Measurements from ENCODE around the gene PROM1. TPM values are rescaled to one million over a fixed set of nuclear protein-coding genes. Genes with fewer than 3 reads are reported as not detected.

The PROM1 gene
- total and polyA plus RNA-seq, 2 donors (not counting 1 experiment from before 2014, with no cell fraction given): 0.10 to 0.17 TPM

- no peak overlapping the region for H3K27ac ChIP-seq (ENCODE audit: insufficient read depth, low read length)
- H3K36me3 ChIP-seq (ENCODE audit: control insufficient read depth, insufficient read depth, low read length): no peaks in the 10 kb centered on the region
- no peaks in the 10 kb centered on the region for H3K27me3 ChIP-seq (ENCODE audit: control insufficient read depth, insufficient read depth, low read length)
- no peak overlapping the region for H2AFZ ChIP-seq (ENCODE audit: low read length)
- TF ChIP-seq EZH2 (IDR thresholded peaks at IDR 0.05; ENCODE audit: low read length, missing control alignments): no peak
- TF ChIP-seq CTCF (conservative IDR thresholded peaks at IDR 0.05 in 1 of 2, IDR thresholded peaks at IDR 0.05 in 1 of 2; ENCODE audit: low read depth in 1 of 2, low read length in 2 of 2): no peak
- H3K79me2 ChIP-seq (ENCODE audit: control insufficient read depth, insufficient read depth, low read length): no peaks in the 10 kb centered on the region
- no peaks in the 10 kb centered on the region for H3K9me3 ChIP-seq (ENCODE audit: control insufficient read depth, insufficient read depth, low read depth, low read length)
- no peak overlapping the region for H3K4me2 ChIP-seq (ENCODE audit: extremely low read depth, insufficient read depth, low read length)
- no peak for DNase-seq (ENCODE audit: low read depth in 2 of 2)
- no peaks in the 10 kb centered on the region for H3K4me1 ChIP-seq (ENCODE audit: control insufficient read depth, extremely low read depth, insufficient read depth, low read length)
- H4K20me1 ChIP-seq (ENCODE audit: control insufficient read depth, extremely low read depth, insufficient read depth, low read length): peaks cover 2% of the 10 kb centered on the region
- H3K4me3 ChIP-seq (replicated peaks in 1 of 4; ENCODE audit: control extremely low read depth in 1 of 4, insufficient read depth in 1 of 4, low read depth in 3 of 4, low read length in 4 of 4): no peak overlapping the region
- no peak overlapping the region for H3K9ac ChIP-seq (ENCODE audit: insufficient read depth, low read length)
These were observed 32.2 kb upstream of the PROM1 start for GRCh38 chr4:16116019-16116418.

- no peak overlapping the region for H3K27ac ChIP-seq (ENCODE audit: insufficient read depth, low read length)
- no peak for DNase-seq (ENCODE audit: low read depth in 2 of 2)
These were observed 30.7 kb upstream of the PROM1 start for GRCh38 chr4:16114546-16114945.

GRCh38 chr4:16113741-16114140 is 29.9 kb upstream of the PROM1 start:
- H3K27me3 ChIP-seq (ENCODE audit: control insufficient read depth, insufficient read depth, low read length): no peaks in the 10 kb centered on the region
- H3K4me3 ChIP-seq (replicated peaks in 1 of 4; ENCODE audit: control extremely low read depth in 1 of 4, insufficient read depth in 1 of 4, low read depth in 3 of 4, low read length in 4 of 4): no peak overlapping the region
- no peaks in the 10 kb centered on the region for H3K4me1 ChIP-seq (ENCODE audit: control insufficient read depth, extremely low read depth, insufficient read depth, low read length)
- no peaks in the 10 kb centered on the region for H3K36me3 ChIP-seq (ENCODE audit: control insufficient read depth, insufficient read depth, low read length)
- no peak overlapping the region for H3K27ac ChIP-seq (ENCODE audit: insufficient read depth, low read length)
- no peak overlapping the region for H3K4me2 ChIP-seq (ENCODE audit: extremely low read depth, insufficient read depth, low read length)
- TF ChIP-seq CTCF (conservative IDR thresholded peaks at IDR 0.05 in 1 of 2, IDR thresholded peaks at IDR 0.05 in 1 of 2; ENCODE audit: low read depth in 1 of 2, low read length in 2 of 2) (no peak), EZH2 (IDR thresholded peaks at IDR 0.05; ENCODE audit: low read length, missing control alignments) (no peak)
- H3K79me2 ChIP-seq (ENCODE audit: control insufficient read depth, insufficient read depth, low read length): no peaks in the 10 kb centered on the region
- no peak overlapping the region for H2AFZ ChIP-seq (ENCODE audit: low read length)
- DNase-seq (ENCODE audit: low read depth in 2 of 2): no peak
- no peak overlapping the region for H3K9ac ChIP-seq (ENCODE audit: insufficient read depth, low read length)
- peaks cover 2% of the 10 kb centered on the region for H4K20me1 ChIP-seq (ENCODE audit: control insufficient read depth, extremely low read depth, insufficient read depth, low read length)
- no peaks in the 10 kb centered on the region for H3K9me3 ChIP-seq (ENCODE audit: control insufficient read depth, insufficient read depth, low read depth, low read length)

More at GRCh38 chr4:16114546-16114945, 30.7 kb upstream of the PROM1 start:
- Histone ChIP-seq H3K4me2 (ENCODE audit: extremely low read depth, insufficient read depth, low read length) (no peak overlapping the region), H3K27me3 (ENCODE audit: control insufficient read depth, insufficient read depth, low read length) (no peaks in the 10 kb centered on the region), H3K4me1 (ENCODE audit: control insufficient read depth, extremely low read depth, insufficient read depth, low read length) (no peaks in the 10 kb centered on the region), H3K9me3 (ENCODE audit: control insufficient read depth, insufficient read depth, low read depth, low read length) (no peaks in the 10 kb centered on the region), H4K20me1 (ENCODE audit: control insufficient read depth, extremely low read depth, insufficient read depth, low read length) (peaks cover 2% of the 10 kb centered on the region), H3K79me2 (ENCODE audit: control insufficient read depth, insufficient read depth, low read length) (no peaks in the 10 kb centered on the region), H2AFZ (ENCODE audit: low read length) (no peak overlapping the region), H3K9ac (ENCODE audit: insufficient read depth, low read length) (no peak overlapping the region), H3K4me3 (replicated peaks in 1 of 4; ENCODE audit: control extremely low read depth in 1 of 4, insufficient read depth in 1 of 4, low read depth in 3 of 4, low read length in 4 of 4) (no peak overlapping the region), H3K36me3 (ENCODE audit: control insufficient read depth, insufficient read depth, low read length) (no peaks in the 10 kb centered on the region)
- TF ChIP-seq EZH2 (IDR thresholded peaks at IDR 0.05; ENCODE audit: low read length, missing control alignments) (no peak), CTCF (conservative IDR thresholded peaks at IDR 0.05 in 1 of 2, IDR thresholded peaks at IDR 0.05 in 1 of 2; ENCODE audit: low read depth in 1 of 2, low read length in 2 of 2) (no peak)

Measured in fibroblast of lung (primary cell).